ENCODE results near the gene FLVCR2.

FLVCR2 gene

DNA sequence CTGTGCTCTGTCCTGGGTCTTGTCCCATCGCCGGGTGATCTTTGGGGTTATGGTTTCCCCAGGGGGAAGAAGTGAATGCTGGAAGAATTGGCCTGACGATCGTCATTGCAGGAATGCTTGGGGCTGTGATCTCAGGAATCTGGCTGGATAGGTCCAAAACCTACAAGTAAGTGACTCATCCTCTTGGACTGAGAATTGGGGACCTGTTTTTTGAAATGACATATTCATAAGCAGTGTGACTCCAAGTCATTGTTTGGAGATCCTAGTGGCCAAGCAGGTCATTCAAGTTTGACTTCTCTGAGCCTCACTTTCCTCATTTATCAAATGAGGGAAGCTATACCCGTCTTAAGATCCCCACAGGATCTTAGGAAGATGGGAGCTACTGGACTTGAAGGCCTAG is 56.4 kb downstream of the FLVCR2 start:
- DNase-seq (ENCODE audit: insufficient read length, low spot score) (no peak), FAIRE-seq (no peak)
- TF ChIP-seq SPI1 (IDR thresholded peaks at IDR 0.05; ENCODE audit: low read depth, low read length) (no peak), POU2F2 (IDR thresholded peaks at IDR 0.05; ENCODE audit: low read depth, low read length) (no peak)

DNA sequence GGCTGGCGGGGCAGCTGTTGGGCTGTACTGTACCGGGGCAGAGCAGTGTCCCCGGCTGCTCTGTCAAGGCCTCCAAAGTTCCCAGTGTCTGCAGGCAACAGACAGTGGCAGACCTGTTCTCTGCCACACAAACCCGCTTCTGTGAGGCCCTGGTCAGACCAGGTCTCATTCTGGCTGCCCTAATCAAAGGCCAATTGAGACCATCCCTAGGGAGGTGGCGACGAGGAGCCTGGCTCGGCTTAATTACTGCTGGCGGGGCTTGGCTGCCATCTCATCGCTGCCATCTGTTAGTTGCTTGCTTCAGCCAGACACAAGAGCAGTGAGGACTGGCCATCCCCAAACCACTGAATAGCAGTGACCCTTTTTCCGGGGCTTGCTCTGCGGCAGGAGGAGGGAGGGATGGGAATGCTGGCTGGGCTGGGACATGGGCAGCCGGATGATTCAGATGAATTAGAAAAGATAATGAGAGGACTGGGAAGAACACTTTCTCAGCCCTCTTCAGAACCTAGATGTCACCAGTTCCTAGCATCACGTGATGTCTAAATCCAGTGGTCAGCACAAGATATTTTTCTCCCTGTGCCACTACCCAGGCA is 57.8 kb downstream of the FLVCR2 start:
- TF ChIP-seq SPI1 (IDR thresholded peaks at IDR 0.05; ENCODE audit: low read depth, low read length) (no peak), POLR2A (IDR thresholded peaks at IDR 0.05; ENCODE audit: low read depth, low read length) (no peak), POU2F2 (IDR thresholded peaks at IDR 0.05; ENCODE audit: low read depth, low read length) (no peak), TAF1 (IDR thresholded peaks at IDR 0.05; ENCODE audit: low read depth, low read length) (no peak), POLR2AphosphoS5 (IDR thresholded peaks at IDR 0.05; ENCODE audit: low read depth, low read length) (no peak), PAX5 (IDR thresholded peaks at IDR 0.05; ENCODE audit: insufficient read depth, low read length, severe bottlenecking) (no peak)
- FAIRE-seq (no peak), DNase-seq (ENCODE audit: insufficient read length, low spot score) (no peak)

DNA sequence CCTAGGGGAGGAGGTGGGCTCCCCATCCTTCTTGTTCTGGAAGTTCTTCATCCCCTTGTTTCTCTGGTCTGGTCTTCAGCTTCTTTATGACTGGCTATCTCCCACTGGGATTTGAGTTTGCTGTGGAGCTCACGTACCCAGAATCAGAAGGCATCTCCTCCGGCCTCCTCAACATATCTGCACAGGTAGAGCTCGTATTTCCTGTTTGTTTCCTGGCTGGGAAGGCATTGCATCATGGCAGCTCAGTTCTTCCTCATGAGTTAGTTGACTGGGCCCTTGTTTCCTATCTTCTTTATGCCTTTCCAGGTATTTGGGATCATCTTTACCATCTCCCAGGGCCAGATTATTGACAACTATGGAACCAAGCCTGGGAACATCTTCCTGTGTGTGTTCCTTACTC is 62.5 kb downstream of the FLVCR2 start:
- DNase-seq (ENCODE audit: insufficient read length, low spot score) (no peak), FAIRE-seq (no peak)
- TF ChIP-seq TAF1 (IDR thresholded peaks at IDR 0.05; ENCODE audit: low read depth, low read length) (no peak), POU2F2 (IDR thresholded peaks at IDR 0.05; ENCODE audit: low read depth, low read length) (no peak), PAX5 (IDR thresholded peaks at IDR 0.05; ENCODE audit: insufficient read depth, low read length, severe bottlenecking) (no peak), POLR2AphosphoS5 (IDR thresholded peaks at IDR 0.05; ENCODE audit: low read depth, low read length) (no peak), SPI1 (IDR thresholded peaks at IDR 0.05; ENCODE audit: low read depth, low read length) (no peak), POLR2A (IDR thresholded peaks at IDR 0.05; ENCODE audit: low read depth, low read length) (no peak)

GRCh38 chr14:75643985-75644384 is 65.6 kb downstream of the FLVCR2 start:
- TF ChIP-seq POU2F2 (IDR thresholded peaks at IDR 0.05; ENCODE audit: low read depth, low read length), result no peak
- no peak for TF ChIP-seq POLR2AphosphoS5 (IDR thresholded peaks at IDR 0.05; ENCODE audit: low read depth, low read length)
- no peak for TF ChIP-seq SPI1 (IDR thresholded peaks at IDR 0.05; ENCODE audit: low read depth, low read length)
- no peak for TF ChIP-seq POLR2A (IDR thresholded peaks at IDR 0.05; ENCODE audit: low read depth, low read length)
- TF ChIP-seq TAF1 (IDR thresholded peaks at IDR 0.05; ENCODE audit: low read depth, low read length), result no peak
- TF ChIP-seq PAX5 (IDR thresholded peaks at IDR 0.05; ENCODE audit: insufficient read depth, low read length, severe bottlenecking), result no peak
- no peak for DNase-seq (ENCODE audit: insufficient read length, low spot score)
- no peak for FAIRE-seq

- TF ChIP-seq POU2F2 (IDR thresholded peaks at IDR 0.05; ENCODE audit: low read depth, low read length) (no peak), PAX5 (IDR thresholded peaks at IDR 0.05; ENCODE audit: insufficient read depth, low read length, severe bottlenecking) (no peak), POLR2A (IDR thresholded peaks at IDR 0.05; ENCODE audit: low read depth, low read length) (no peak), TAF1 (IDR thresholded peaks at IDR 0.05; ENCODE audit: low read depth, low read length) (no peak), SPI1 (IDR thresholded peaks at IDR 0.05; ENCODE audit: low read depth, low read length) (no peak), POLR2AphosphoS5 (IDR thresholded peaks at IDR 0.05; ENCODE audit: low read depth, low read length) (no peak)
- no peak for DNase-seq (ENCODE audit: insufficient read length, low spot score)
- no peak for FAIRE-seq
These were observed 66.6 kb downstream of the FLVCR2 start for GRCh38 chr14:75645056-75645455.

GRCh38 chr14:75646762-75647161 is 68.3 kb downstream of the FLVCR2 start:
- DNase-seq (ENCODE audit: insufficient read length, low spot score), result no peak
- no peak for TF ChIP-seq SPI1 (IDR thresholded peaks at IDR 0.05; ENCODE audit: low read depth, low read length)
- TF ChIP-seq POLR2A (IDR thresholded peaks at IDR 0.05; ENCODE audit: low read depth, low read length), result no peak
- TF ChIP-seq POU2F2 (IDR thresholded peaks at IDR 0.05; ENCODE audit: low read depth, low read length), result no peak
- no peak for TF ChIP-seq TAF1 (IDR thresholded peaks at IDR 0.05; ENCODE audit: low read depth, low read length)
- no peak for TF ChIP-seq PAX5 (IDR thresholded peaks at IDR 0.05; ENCODE audit: insufficient read depth, low read length, severe bottlenecking)
- no peak for TF ChIP-seq POLR2AphosphoS5 (IDR thresholded peaks at IDR 0.05; ENCODE audit: low read depth, low read length)
- FAIRE-seq, result no peak

DNA sequence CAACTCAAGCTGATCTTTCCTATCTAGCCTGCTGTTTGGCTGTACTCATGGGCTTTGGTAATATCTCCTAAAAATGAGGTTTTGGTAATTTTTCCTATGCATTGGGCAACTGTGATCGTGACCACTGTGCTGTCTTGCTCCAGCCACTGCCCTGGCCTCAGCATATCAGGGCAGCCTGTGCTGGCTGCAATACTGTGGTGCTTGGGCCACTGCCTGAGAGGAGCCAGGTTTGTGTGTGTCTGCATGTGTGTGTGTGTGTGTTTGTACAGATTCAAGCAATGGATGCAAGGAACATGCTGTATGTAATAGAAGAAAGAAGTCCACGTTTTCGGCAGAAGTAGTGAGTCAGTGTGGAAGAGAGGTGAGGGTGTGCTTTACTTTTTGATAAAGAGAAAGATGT is 69.2 kb downstream of the FLVCR2 start:
- no peak for FAIRE-seq
- no peak for DNase-seq (ENCODE audit: insufficient read length, low spot score)
- no peak for TF ChIP-seq PAX5 (IDR thresholded peaks at IDR 0.05; ENCODE audit: insufficient read depth, low read length, severe bottlenecking)
- no peak for TF ChIP-seq TAF1 (IDR thresholded peaks at IDR 0.05; ENCODE audit: low read depth, low read length)
- TF ChIP-seq POLR2AphosphoS5 (IDR thresholded peaks at IDR 0.05; ENCODE audit: low read depth, low read length), result no peak
- TF ChIP-seq SPI1 (IDR thresholded peaks at IDR 0.05; ENCODE audit: low read depth, low read length), result no peak
- no peak for TF ChIP-seq POLR2A (IDR thresholded peaks at IDR 0.05; ENCODE audit: low read depth, low read length)
- no peak for TF ChIP-seq POU2F2 (IDR thresholded peaks at IDR 0.05; ENCODE audit: low read depth, low read length)

- DNase-seq (ENCODE audit: insufficient read length, low spot score) (no peak), FAIRE-seq (no peak)
- TF ChIP-seq PAX5 (IDR thresholded peaks at IDR 0.05; ENCODE audit: insufficient read depth, low read length, severe bottlenecking) (no peak), POLR2A (IDR thresholded peaks at IDR 0.05; ENCODE audit: low read depth, low read length) (no peak), POLR2AphosphoS5 (IDR thresholded peaks at IDR 0.05; ENCODE audit: low read depth, low read length) (no peak), TAF1 (IDR thresholded peaks at IDR 0.05; ENCODE audit: low read depth, low read length) (no peak), POU2F2 (IDR thresholded peaks at IDR 0.05; ENCODE audit: low read depth, low read length) (no peak), SPI1 (IDR thresholded peaks at IDR 0.05; ENCODE audit: low read depth, low read length) (no peak)
These were observed 69.8 kb downstream of the FLVCR2 start for GRCh38 chr14:75648066-75648838.

DNA sequence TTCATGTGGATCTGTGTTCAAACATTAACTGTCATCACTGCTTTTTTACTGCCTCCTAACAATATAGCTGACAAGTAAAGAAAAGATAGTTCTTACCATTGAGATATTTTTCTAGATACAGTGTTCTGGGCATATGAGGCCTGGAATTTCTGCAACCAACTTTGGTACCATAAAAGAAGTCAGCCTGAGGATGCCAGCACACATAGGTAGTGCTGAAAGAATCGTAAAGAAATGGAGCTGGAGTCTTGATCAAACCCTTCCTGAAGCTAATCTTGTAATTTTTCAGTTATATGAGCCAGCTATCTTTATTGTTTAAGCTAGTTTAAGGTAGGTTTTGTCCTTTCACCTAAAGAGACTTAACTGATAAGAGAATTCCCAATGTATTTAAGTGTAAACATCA is 70.9 kb downstream of the FLVCR2 start:
- TF ChIP-seq POLR2AphosphoS5 (IDR thresholded peaks at IDR 0.05; ENCODE audit: low read depth, low read length), result no peak
- TF ChIP-seq TAF1 (IDR thresholded peaks at IDR 0.05; ENCODE audit: low read depth, low read length), result no peak
- TF ChIP-seq PAX5 (IDR thresholded peaks at IDR 0.05; ENCODE audit: insufficient read depth, low read length, severe bottlenecking), result no peak
- TF ChIP-seq POU2F2 (IDR thresholded peaks at IDR 0.05; ENCODE audit: low read depth, low read length), result no peak
- no peak for TF ChIP-seq SPI1 (IDR thresholded peaks at IDR 0.05; ENCODE audit: low read depth, low read length)
- no peak for TF ChIP-seq POLR2A (IDR thresholded peaks at IDR 0.05; ENCODE audit: low read depth, low read length)
- no peak for DNase-seq (ENCODE audit: insufficient read length, low spot score)
- FAIRE-seq, result no peak

Data from GM12891 (cell line).